ENCODE results near the gene SIRPG.

GRCh38 chr20:1625083-1625690 lies 32.4 kb downstream of the SIRPG start:
- TF ChIP-seq ZFP36 (IDR thresholded peaks at IDR 0.05; ENCODE audit: borderline replicate concordance, partially characterized antibody) (no peak), POLR2AphosphoS2 (conservative IDR thresholded peaks at IDR 0.05; ENCODE audit: low read length) (no peak), HDAC2 (IDR thresholded peaks at IDR 0.05) (no peak), CBX2 (IDR thresholded peaks at IDR 0.05; ENCODE audit: borderline replicate concordance, low read depth) (no peak), RAD21 (conservative IDR thresholded peaks at IDR 0.05 in 1 of 2, IDR thresholded peaks at IDR 0.05 in 1 of 2) (no peak), KDM5A (IDR thresholded peaks at IDR 0.05) (no peak), PHF8 (IDR thresholded peaks at IDR 0.05; ENCODE audit: borderline replicate concordance, low read depth) (no peak)
- TF ChIP-seq, protein P1, sequence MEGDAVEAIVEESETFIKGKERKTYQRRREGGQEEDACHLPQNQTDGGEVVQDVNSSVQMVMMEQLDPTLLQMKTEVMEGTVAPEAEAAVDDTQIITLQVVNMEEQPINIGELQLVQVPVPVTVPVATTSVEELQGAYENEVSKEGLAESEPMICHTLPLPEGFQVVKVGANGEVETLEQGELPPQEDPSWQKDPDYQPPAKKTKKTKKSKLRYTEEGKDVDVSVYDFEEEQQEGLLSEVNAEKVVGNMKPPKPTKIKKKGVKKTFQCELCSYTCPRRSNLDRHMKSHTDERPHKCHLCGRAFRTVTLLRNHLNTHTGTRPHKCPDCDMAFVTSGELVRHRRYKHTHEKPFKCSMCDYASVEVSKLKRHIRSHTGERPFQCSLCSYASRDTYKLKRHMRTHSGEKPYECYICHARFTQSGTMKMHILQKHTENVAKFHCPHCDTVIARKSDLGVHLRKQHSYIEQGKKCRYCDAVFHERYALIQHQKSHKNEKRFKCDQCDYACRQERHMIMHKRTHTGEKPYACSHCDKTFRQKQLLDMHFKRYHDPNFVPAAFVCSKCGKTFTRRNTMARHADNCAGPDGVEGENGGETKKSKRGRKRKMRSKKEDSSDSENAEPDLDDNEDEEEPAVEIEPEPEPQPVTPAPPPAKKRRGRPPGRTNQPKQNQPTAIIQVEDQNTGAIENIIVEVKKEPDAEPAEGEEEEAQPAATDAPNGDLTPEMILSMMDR (IDR thresholded peaks at IDR 0.05): no peak
- TF ChIP-seq, protein P2, sequence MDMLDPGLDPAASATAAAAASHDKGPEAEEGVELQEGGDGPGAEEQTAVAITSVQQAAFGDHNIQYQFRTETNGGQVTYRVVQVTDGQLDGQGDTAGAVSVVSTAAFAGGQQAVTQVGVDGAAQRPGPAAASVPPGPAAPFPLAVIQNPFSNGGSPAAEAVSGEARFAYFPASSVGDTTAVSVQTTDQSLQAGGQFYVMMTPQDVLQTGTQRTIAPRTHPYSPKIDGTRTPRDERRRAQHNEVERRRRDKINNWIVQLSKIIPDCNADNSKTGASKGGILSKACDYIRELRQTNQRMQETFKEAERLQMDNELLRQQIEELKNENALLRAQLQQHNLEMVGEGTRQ (IDR thresholded peaks at IDR 0.05): no peak
- TF ChIP-seq, protein P3, sequence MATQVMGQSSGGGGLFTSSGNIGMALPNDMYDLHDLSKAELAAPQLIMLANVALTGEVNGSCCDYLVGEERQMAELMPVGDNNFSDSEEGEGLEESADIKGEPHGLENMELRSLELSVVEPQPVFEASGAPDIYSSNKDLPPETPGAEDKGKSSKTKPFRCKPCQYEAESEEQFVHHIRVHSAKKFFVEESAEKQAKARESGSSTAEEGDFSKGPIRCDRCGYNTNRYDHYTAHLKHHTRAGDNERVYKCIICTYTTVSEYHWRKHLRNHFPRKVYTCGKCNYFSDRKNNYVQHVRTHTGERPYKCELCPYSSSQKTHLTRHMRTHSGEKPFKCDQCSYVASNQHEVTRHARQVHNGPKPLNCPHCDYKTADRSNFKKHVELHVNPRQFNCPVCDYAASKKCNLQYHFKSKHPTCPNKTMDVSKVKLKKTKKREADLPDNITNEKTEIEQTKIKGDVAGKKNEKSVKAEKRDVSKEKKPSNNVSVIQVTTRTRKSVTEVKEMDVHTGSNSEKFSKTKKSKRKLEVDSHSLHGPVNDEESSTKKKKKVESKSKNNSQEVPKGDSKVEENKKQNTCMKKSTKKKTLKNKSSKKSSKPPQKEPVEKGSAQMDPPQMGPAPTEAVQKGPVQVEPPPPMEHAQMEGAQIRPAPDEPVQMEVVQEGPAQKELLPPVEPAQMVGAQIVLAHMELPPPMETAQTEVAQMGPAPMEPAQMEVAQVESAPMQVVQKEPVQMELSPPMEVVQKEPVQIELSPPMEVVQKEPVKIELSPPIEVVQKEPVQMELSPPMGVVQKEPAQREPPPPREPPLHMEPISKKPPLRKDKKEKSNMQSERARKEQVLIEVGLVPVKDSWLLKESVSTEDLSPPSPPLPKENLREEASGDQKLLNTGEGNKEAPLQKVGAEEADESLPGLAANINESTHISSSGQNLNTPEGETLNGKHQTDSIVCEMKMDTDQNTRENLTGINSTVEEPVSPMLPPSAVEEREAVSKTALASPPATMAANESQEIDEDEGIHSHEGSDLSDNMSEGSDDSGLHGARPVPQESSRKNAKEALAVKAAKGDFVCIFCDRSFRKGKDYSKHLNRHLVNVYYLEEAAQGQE (IDR thresholded peaks at IDR 0.05): no peak
